Natural killer cell (primary cell): Measurements from ENCODE around the gene CCDC124. TPM values are rescaled to one million over a fixed set of nuclear protein-coding genes. Genes with fewer than 3 reads are reported as not detected.

Experiments used
- ATAC-seq, 3 donors: fragments of 150-1000 bp in 2 of 3; fragments of 200-7000 bp in 1 of 3; cut with Tn5 transposase; 1 replicate in 1 of 3; 2 replicates in 2 of 3; pipeline ENCODE4 v1.10.0; 2021; ENCODE audit warnings: mild to moderate bottlenecking in 2 of 3, moderate library complexity in 2 of 3
- DNase-seq, 2 donors: peaks; one replicate each; pipeline versions ENCODE4 v3.0.0 to v3.0.0-alpha.2; 2013 to 2021; ENCODE audit warnings: mixed read lengths in 1 of 2
- H3K27ac ChIP-seq: one replicate; pipeline ENCODE4 v1.5.1; 2013; ENCODE audit warnings: mild to moderate bottlenecking, low read length
- H3K27me3 ChIP-seq: one replicate; pipeline ENCODE4 v1.6.1; 2013; ENCODE audit warnings: low read length; ENCODE audit not compliant: control insufficient read depth, insufficient read depth
- H3K36me3 ChIP-seq: one replicate; pipeline ENCODE4 v1.6.1; 2013; ENCODE audit warnings: low read length; ENCODE audit not compliant: control insufficient read depth, insufficient read depth
- H3K4me1 ChIP-seq: one replicate; pipeline ENCODE4 v1.6.1; 2013; ENCODE audit warnings: low read length; ENCODE audit not compliant: control insufficient read depth, insufficient read depth
- H3K4me3 ChIP-seq: one replicate; pipeline ENCODE4 v1.5.1; 2013; ENCODE audit warnings: low read length
- H3K9me3 ChIP-seq: one replicate; pipeline ENCODE4 v1.6.1; 2013; ENCODE audit warnings: low read length; ENCODE audit not compliant: control insufficient read depth, insufficient read depth
- H3K27ac Mint-ChIP-seq, 2 donors: one replicate each; pipeline ENCODE4 v1.8.0; 2022; ENCODE audit warnings: mild to moderate bottlenecking in 2 of 2, mixed read lengths in 2 of 2, moderate library complexity in 1 of 2
- H3K27me3 Mint-ChIP-seq, 2 donors: one replicate each; pipeline ENCODE4 v1.8.0; 2022; ENCODE audit warnings: low read depth in 2 of 2, mixed read lengths in 2 of 2
- H3K36me3 Mint-ChIP-seq: one replicate; pipeline ENCODE4 v1.8.0; 2022; ENCODE audit warnings: mixed read lengths
- H3K4me1 Mint-ChIP-seq, 2 donors: one replicate each; pipeline ENCODE4 v1.8.0; 2022; ENCODE audit warnings: mixed read lengths in 2 of 2
- H3K4me3 Mint-ChIP-seq: one replicate; pipeline ENCODE4 v1.8.0; 2022; ENCODE audit warnings: mild to moderate bottlenecking, moderate library complexity, mixed read lengths
- H3K9me3 Mint-ChIP-seq, 2 donors: one replicate each; pipeline ENCODE4 v1.8.0; 2022; ENCODE audit warnings: mixed read lengths in 2 of 2
- CTCF ChIP-seq: fragments of 200-600 bp; IDR thresholded peaks from one replicate; pipeline ENCODE4 v1.8.0; 2022; ENCODE audit warnings: antibody characterized with exemption
- WGBS: methylation state at CpG from one replicate; pipeline ENCODE4 v1.1.7; 2013; ENCODE audit warnings: missing lambda C conversion rate; ENCODE audit not compliant: insufficient coverage; 5-methylcytosine and 5-hydroxymethylcytosine counted together
- intact Hi-C: fragments of 100-400 bp; cut with micrococcal nuclease; formaldehyde crosslinking; loops from one replicate; pipeline ENCODE4 v1.14.2; 2022
- total RNA-seq, 4 donors: library from RNA; stranded (reverse); fragments of 120-200 nt in 1 of 4; gene quantifications; one replicate each; pipeline versions ENCODE4 v1.2.3 to v1.2.4, GENCODE V29; 2013 to 2022

CCDC124 gene
- total RNA-seq, 3 donors from 2014 or later (not counting 1 experiment from before 2014, with no cell fraction given), result 32.6 to 37.6 (median 37.4) TPM

DNA sequence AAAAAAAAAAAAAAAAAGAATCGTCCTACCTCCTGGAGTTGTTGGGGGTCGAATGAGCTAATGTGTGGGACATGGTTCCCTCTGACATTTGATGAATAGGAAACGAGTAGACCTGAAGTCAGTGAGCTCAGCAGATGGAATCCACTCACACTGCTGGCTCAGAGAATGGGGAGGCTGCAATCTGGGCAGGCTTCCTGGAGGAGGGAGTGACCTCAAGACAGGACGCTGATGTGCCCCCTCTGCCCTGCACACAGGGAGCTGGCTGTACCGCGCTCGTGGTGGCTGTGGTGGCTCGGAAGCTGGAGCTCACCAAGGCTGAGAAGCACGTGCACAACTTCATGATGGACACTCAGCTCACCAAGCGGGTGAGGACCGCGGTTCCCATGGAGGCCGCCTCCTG lies 55.3 kb downstream of the CCDC124 start:
- no peaks in the 10 kb centered on the region for H3K9me3 Mint-ChIP-seq
- Histone ChIP-seq H3K4me3 (no peak overlapping the region), H3K27ac (no peak overlapping the region), H3K27me3 (no peaks in the 10 kb centered on the region), H3K4me1 (no peaks in the 10 kb centered on the region), H3K9me3 (no peaks in the 10 kb centered on the region), H3K36me3 (no peaks in the 10 kb centered on the region)
- no peak for TF ChIP-seq CTCF
- H3K27ac Mint-ChIP-seq, result no peak overlapping the region
- H3K4me3 Mint-ChIP-seq, result no peak overlapping the region
- WGBS, result 91% methylated on average over 13 of the region's 13 CpGs
- ATAC-seq (no peak), DNase-seq (no peak)
- no peaks in the 10 kb centered on the region for H3K27me3 Mint-ChIP-seq
- no peaks in the 10 kb centered on the region for H3K36me3 Mint-ChIP-seq
- intact Hi-C loops, result no loop called here
- no peaks in the 10 kb centered on the region for H3K4me1 Mint-ChIP-seq

GRCh38 chr19:17989425-17990094 lies 56.7 kb downstream of the CCDC124 start:
- H3K9me3 ChIP-seq, result no peaks in the 10 kb centered on the region
- no peaks in the 10 kb centered on the region for H3K27me3 Mint-ChIP-seq
- TF ChIP-seq CTCF, result no peak
- no peak overlapping the region for H3K27ac Mint-ChIP-seq
- no peak overlapping the region for H3K4me3 Mint-ChIP-seq
- no peaks in the 10 kb centered on the region for H3K4me1 ChIP-seq
- no peak for DNase-seq
- H3K4me1 Mint-ChIP-seq, result no peaks in the 10 kb centered on the region
- no peaks in the 10 kb centered on the region for H3K27me3 ChIP-seq
- no peaks in the 10 kb centered on the region for H3K36me3 Mint-ChIP-seq
- ATAC-seq, result no peak
- intact Hi-C loops, result no loop called here
- 91% methylated on average over 16 of the region's 16 CpGs for WGBS
- no peaks in the 10 kb centered on the region for H3K9me3 Mint-ChIP-seq
- H3K36me3 ChIP-seq, result no peaks in the 10 kb centered on the region
- H3K27ac ChIP-seq, result no peak overlapping the region
- H3K4me3 ChIP-seq, result no peak overlapping the region

- Mint-ChIP-seq H3K4me1 (peaks cover 0 to 7% of the 10 kb centered on the region in 2 donors), H3K36me3 (no peaks in the 10 kb centered on the region), H3K9me3 (no peaks in the 10 kb centered on the region), H3K27ac (no peak overlapping the region), H3K4me3 (no peak overlapping the region), H3K27me3 (no peaks in the 10 kb centered on the region)
- ATAC-seq (no peak), DNase-seq (no peak)
- H3K36me3 ChIP-seq, result no peaks in the 10 kb centered on the region
- intact Hi-C loops, result no loop called here
- no peak overlapping the region for H3K4me3 ChIP-seq
- WGBS, result 90% methylated on average over 24 of the region's 27 CpGs
- H3K9me3 ChIP-seq, result no peaks in the 10 kb centered on the region
- H3K27me3 ChIP-seq, result no peaks in the 10 kb centered on the region
- no peak overlapping the region for H3K27ac ChIP-seq
- H3K4me1 ChIP-seq, result peaks cover 7% of the 10 kb centered on the region
- TF ChIP-seq CTCF, result no peak
Measured at GRCh38 chr19:17993076-17993813, 60.4 kb downstream of the CCDC124 start.

Other genes with a start within 250 kb of the CCDC124 start
- not detected for gene UNC13A, start 244.7 kb upstream of the CCDC124 start, total RNA-seq
- gene MAP1S, start 213.5 kb upstream of the CCDC124 start, total RNA-seq, result 10 to 100 TPM; 41.0 to 59.4 (median 45.8) TPM
- 10 to 100 TPM; 56.1 to 67.7 (median 66.5) TPM for gene FCHO1, start 181.5 kb upstream of the CCDC124 start, total RNA-seq
- not detected for gene B3GNT3, start 137.9 kb upstream of the CCDC124 start, total RNA-seq
- 1 to 10 TPM; 1.5 to 2.9 (median 1.7) TPM for gene INSL3, start 111.5 kb upstream of the CCDC124 start, total RNA-seq
- gene JAK3, start 85.0 kb upstream of the CCDC124 start, total RNA-seq, result 100 to 1,000 TPM in 1 of 3 donors, 10 to 100 TPM in 2; 72.1 to 105 (median 96.1) TPM
- 1,000 to 10,000 TPM; 1,015 to 1,285 (median 1,208) TPM for gene RPL18A, start 73.1 kb upstream of the CCDC124 start, total RNA-seq
- gene SLC5A5, start 61.1 kb upstream of the CCDC124 start, total RNA-seq, result under 1 TPM; 0.25 to 0.43 (median 0.26) TPM
- gene KCNN1, start 34.1 kb downstream of the CCDC124 start, total RNA-seq, result not detected
- 100 to 1,000 TPM; 110 to 131 (median 121) TPM for gene ARRDC2, start 75.2 kb downstream of the CCDC124 start, total RNA-seq
- gene IL12RB1, start 153.9 kb downstream of the CCDC124 start, total RNA-seq, result 100 to 1,000 TPM in 1 of 3 donors, 10 to 100 TPM in 2; 90.1 to 105 (median 95.7) TPM
- 100 to 1,000 TPM in 2 of 3 donors, 10 to 100 TPM in 1; 84.5 to 101 (median 101) TPM for gene MAST3, start 164.8 kb downstream of the CCDC124 start, total RNA-seq
- gene PIK3R2, start 220.1 kb downstream of the CCDC124 start, total RNA-seq, result 10 to 100 TPM; 12.3 to 26.4 (median 16.0) TPM
- 100 to 1,000 TPM in 1 of 3 donors, 10 to 100 TPM in 2; 38.2 to 109 (median 89.5) TPM for gene IFI30, start 240.8 kb downstream of the CCDC124 start, total RNA-seq